SK-N-SH (cell line): ENCODE measurements around the gene PXDN.

Source experiments
- CTCF ChIP-seq: fragments of 200-600 bp; sonication (generic); IDR thresholded peaks from 2 replicates; pipeline ENCODE4 v1.6.1; 2017; ENCODE audit warnings: antibody characterized with exemption, mild to moderate bottlenecking, moderate library complexity
- EP300 ChIP-seq, 2 experiments: IDR thresholded peaks; 2 replicates each; pipeline versions ENCODE4 v1.4.0 to v1.6.1; 2012; ENCODE audit warnings: borderline replicate concordance in 1 of 2, low read depth in 1 of 2, low read length in 1 of 2
- EZH2phosphoT487 ChIP-seq: fragments of 200-600 bp; sonication (generic); IDR thresholded peaks from 2 replicates; pipeline ENCODE4 v1.6.1; 2017; ENCODE audit warnings: low read depth, mixed run types, mild to moderate bottlenecking, antibody characterized with exemption, moderate library complexity, borderline replicate concordance
- GABPA ChIP-seq: IDR thresholded peaks from 2 replicates; pipeline ENCODE4 v1.4.0; 2012; ENCODE audit warnings: low read depth, mild to moderate bottlenecking
- JUND ChIP-seq: IDR thresholded peaks from 2 replicates; pipeline ENCODE4 v1.4.0; 2012
- MAX ChIP-seq: IDR thresholded peaks from 2 replicates; pipeline ENCODE4 v1.4.0; 2012; ENCODE audit warnings: low read depth
- PBX3 ChIP-seq: IDR thresholded peaks from 2 replicates; pipeline ENCODE4; 2012
- RAD21 ChIP-seq: IDR thresholded peaks from 2 replicates; pipeline ENCODE4 v1.6.1; 2012; ENCODE audit warnings: mild to moderate bottlenecking, low read length
- REST ChIP-seq: IDR thresholded peaks from 2 replicates; pipeline ENCODE4 v1.6.1; 2012; ENCODE audit warnings: mild to moderate bottlenecking, low read depth, low read length, moderate library complexity
- RFX5 ChIP-seq: IDR thresholded peaks from 2 replicates; pipeline ENCODE4 v1.6.1; 2012; ENCODE audit warnings: mild to moderate bottlenecking, improper control_type of control experiment, low read length
- RXRA ChIP-seq: IDR thresholded peaks from 2 replicates; pipeline ENCODE4 v1.4.0; 2012; ENCODE audit warnings: low read depth, mild to moderate bottlenecking, borderline replicate concordance
- SIN3A ChIP-seq: IDR thresholded peaks from 2 replicates; pipeline ENCODE4 v1.6.1; 2012; ENCODE audit warnings: low read depth, mild to moderate bottlenecking, low read length, moderate library complexity, borderline replicate concordance
- USF2 ChIP-seq: fragments of 150-350 bp; IDR thresholded peaks from 2 replicates; pipeline ENCODE4 v1.6.1; 2017; ENCODE audit warnings: antibody characterized with exemption, low read length, low read depth, borderline replicate concordance

- TF ChIP-seq CTCF, result peak; percentile 84
- no peak; a peak in 2 of 4 replicates for TF ChIP-seq EP300 (IDR thresholded peaks at IDR 0.05; ENCODE audit: borderline replicate concordance in 1 of 2, low read depth in 1 of 2, low read length in 1 of 2)
- TF ChIP-seq REST, result peak; percentile 9; the same call in 1 of the 2 replicates
- TF ChIP-seq EZH2phosphoT487, result no peak
- no peak for TF ChIP-seq GABPA
- peak; percentile 37; the same call in 1 of the 2 replicates for TF ChIP-seq RXRA
- no peak; the same call in 1 of the 2 replicates for TF ChIP-seq PBX3
- no peak; the same call in 1 of the 2 replicates for TF ChIP-seq SIN3A
- TF ChIP-seq RAD21, result peak; percentile 87
- TF ChIP-seq MAX, result peak; percentile 81
- no peak for TF ChIP-seq RFX5
- TF ChIP-seq JUND, result 0 out of 2 replicates have a peak, but pooled peaks have one; percentile 9
- no peak for TF ChIP-seq USF2
These were observed 1.5 kb downstream of the PXDN start for GRCh38 chr2:1742681-1743395.
